Subcutaneous adipose tissue (tissue), 4 donors: Measurements from ENCODE around the gene SNED1. TPM values are rescaled to one million over a fixed set of nuclear protein-coding genes. Genes with fewer than 3 reads are reported as not detected.

Experiments used
- total RNA-seq, 4 donors: library from RNA; depleted of rRNA; stranded (reverse); fragments of >200 nt; gene quantifications; one replicate each; pipeline ENCODE4 v1.1.0, GENCODE V29; 2016
- TF ChIP-seq, protein P1 (sequence below): fragments of 450-650 bp; IDR thresholded peaks from one replicate; pipeline ENCODE4 v1.5.1; 2016; ENCODE audit warnings: low read depth, mild to moderate bottlenecking, control low read depth, antibody characterized with exemption, moderate library complexity

Gene SNED1
- total RNA-seq, 4 donors from 2014 or later: 34.9 to 83.3 (median 39.7) TPM

DNA sequence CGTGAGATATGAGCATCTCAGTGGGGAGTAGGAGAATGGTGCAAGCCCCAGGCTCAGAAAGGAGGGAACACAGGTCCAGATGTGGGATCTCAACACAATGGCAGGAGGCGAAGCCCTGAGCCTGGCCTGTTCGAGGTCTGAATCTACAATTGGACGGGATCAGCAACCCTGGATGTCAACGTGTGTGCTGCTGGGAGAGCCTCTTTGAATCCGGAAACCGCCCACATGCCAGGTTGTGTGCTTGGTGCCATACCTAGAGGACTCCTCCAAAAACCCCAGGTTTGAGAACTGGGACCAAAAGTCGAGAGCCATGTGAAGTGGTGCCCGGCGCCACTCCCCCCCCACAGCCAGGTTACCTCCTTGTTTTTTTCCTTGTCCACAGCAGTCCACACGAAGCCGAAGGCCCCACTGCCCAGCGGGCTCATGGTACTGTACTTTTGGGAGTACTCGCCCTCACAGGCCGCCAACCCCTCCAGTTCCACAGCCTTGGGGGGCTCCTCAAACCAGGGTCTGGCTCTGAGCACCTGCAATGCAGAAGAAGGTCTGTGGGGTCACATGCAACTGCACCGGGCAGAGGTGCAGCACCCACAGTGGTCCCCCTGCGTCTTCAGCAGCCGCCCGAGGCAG, 124.1 kb downstream of the SNED1 start:
- TF ChIP-seq, protein P1, sequence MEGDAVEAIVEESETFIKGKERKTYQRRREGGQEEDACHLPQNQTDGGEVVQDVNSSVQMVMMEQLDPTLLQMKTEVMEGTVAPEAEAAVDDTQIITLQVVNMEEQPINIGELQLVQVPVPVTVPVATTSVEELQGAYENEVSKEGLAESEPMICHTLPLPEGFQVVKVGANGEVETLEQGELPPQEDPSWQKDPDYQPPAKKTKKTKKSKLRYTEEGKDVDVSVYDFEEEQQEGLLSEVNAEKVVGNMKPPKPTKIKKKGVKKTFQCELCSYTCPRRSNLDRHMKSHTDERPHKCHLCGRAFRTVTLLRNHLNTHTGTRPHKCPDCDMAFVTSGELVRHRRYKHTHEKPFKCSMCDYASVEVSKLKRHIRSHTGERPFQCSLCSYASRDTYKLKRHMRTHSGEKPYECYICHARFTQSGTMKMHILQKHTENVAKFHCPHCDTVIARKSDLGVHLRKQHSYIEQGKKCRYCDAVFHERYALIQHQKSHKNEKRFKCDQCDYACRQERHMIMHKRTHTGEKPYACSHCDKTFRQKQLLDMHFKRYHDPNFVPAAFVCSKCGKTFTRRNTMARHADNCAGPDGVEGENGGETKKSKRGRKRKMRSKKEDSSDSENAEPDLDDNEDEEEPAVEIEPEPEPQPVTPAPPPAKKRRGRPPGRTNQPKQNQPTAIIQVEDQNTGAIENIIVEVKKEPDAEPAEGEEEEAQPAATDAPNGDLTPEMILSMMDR: no peak

DNA sequence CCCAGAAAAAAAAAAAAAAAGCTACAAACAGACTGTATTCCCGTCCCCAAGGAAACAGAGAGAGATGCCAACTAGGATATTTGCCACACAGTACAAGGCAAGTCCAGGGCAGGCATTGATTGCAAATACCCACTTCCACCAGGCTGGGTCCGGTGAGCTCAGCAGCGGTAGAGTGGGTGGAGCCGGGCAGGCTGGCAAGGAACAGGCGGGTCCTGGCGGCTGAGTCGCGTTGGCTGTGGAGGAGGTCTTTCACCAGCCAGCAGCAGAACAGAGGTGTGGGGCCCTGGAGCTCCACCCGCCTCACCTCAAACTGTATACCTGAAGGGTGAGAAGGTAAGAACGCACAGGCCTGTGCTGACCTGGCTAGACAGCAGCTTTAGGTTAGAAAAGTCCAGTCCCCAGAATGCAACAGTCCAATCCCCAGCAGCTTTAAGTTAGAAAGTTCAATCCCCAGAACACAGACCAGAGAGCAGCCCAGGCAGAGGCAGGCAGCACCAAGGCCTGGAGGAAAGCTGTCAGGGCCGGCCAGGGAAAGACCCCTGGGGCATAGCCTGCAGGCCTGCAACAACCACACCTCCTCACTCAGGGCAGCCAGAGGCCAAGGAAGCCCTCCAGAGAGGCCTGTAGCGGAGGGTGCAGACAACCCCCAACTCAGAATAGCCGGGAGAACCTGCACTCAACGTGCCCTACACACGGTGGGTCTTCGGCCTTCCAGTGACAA, 125.6 kb downstream of the SNED1 start:
- TF ChIP-seq, protein P1: no peak

- TF ChIP-seq, protein P1: no peak
Observed at GRCh38 chr2:241125626-241126025, 127.2 kb downstream of the SNED1 start.

DNA sequence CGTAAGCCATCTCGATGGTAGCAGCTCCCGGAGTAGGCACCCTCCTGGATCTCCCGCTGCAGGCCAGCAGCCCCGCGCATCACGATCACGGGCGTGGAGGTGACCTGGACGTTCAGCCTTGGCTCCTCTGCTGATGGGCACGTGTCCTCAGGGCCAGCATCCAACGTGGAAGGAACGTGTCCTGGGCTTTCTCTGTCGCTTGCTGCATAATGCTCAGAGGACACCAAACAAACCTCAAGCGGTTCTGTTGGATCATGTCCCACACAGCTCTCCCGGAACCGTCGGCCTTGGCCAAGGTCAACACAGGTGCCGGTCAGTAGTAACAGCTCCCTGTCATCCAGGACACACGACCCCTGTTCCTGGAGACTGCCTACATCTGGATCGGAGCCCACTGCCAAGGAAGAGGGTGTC, 127.8 kb downstream of the SNED1 start:
- TF ChIP-seq, protein P1: no peak

DNA sequence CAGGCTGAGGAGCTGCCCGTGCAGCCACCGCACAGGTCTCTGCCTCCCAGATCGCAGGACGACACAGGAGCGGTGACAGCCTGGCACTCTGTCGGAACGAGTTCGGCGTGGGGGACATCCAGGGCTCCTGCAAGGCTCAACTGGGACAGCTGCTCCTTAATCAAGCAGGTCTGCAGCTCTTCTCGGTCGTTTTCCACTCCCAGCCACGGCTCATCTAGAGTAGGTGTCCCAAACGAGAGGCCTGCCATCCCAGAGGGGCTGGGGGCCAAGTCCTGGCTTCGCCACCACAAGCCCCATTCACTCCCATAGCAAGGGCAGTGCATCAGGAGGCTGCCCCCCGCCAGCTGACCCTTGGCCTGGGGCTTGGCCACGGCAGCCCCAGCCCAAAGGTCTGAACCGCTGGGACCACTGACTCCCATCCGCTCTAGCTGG, 128.4 kb downstream of the SNED1 start:
- TF ChIP-seq, protein P1: no peak

DNA sequence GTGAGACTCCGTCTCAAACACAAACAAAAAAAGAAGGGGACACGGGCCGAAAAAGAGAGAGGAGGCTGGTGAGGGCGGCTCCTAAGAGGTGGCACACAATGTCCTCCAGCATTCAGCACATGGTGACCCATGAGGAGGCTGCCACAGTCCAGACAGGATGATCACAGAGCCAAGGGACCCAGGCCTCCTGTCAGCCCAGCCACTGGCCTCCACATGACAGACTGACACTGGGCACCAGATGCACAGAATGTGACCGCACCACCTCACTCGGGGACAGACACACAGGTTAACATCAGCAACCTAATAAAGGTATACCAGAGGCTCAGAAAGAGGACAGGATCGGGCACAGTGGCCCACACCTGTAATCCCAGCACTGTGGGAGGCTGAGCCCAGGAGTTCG, 129.8 kb downstream of the SNED1 start:
- TF ChIP-seq, protein P1: no peak

- TF ChIP-seq, protein P1: no peak
Observed at GRCh38 chr2:241129086-241129871, 130.9 kb downstream of the SNED1 start.
